GM08714 (cell line): ENCODE results near the gene GOLGA6L26.
"Not testable (repeated sequence)": the region's sequence is repeated elsewhere in the genome, so short reads cannot be mapped to it uniquely, and the experiment has no call there.

Experiments
- H3K4me3 ChIP-seq: fragments of 200-500 bp; sonication (Bioruptor generic); 2 replicates; pipeline ENCODE4 v1.5.1; 2014; ENCODE audit warnings: mild to moderate bottlenecking, low read length, inconsistent platforms
- ZNF274 ChIP-seq: IDR thresholded peaks from 2 replicates; pipeline ENCODE4 v1.6.1; 2012; ENCODE audit warnings: mild to moderate bottlenecking, low read depth, low read length

The GOLGA6L26 gene, protein sequence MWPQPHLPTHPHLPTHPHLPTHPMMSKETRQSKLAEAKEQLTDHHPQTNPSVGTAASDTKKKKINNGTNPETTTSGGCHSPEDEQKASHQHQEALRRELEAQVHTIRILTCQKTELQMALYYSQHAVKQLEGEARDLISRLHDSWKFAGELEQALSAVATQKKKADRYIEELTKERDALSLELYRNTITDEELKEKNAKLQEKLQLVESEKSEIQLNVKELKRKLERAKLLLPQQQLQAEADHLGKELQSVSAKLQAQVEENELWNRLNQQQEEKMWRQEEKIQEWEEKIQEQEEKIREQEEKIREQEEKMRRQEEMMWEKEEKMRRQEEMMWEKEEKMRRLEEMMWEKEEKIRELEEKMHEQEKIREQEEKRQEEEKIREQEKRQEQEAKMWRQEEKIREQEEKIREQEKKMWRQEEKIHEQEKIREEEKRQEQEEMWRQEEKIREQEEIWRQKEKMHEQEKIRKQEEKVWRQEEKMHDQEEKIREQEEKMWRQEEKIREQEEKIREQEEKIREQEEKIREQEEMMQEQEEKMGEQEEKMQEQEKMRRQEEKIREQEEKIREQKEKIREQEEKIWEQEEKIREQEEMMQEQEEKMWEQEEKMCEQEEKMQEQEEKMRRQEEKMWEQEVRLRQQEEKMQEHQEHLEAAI

DNA sequence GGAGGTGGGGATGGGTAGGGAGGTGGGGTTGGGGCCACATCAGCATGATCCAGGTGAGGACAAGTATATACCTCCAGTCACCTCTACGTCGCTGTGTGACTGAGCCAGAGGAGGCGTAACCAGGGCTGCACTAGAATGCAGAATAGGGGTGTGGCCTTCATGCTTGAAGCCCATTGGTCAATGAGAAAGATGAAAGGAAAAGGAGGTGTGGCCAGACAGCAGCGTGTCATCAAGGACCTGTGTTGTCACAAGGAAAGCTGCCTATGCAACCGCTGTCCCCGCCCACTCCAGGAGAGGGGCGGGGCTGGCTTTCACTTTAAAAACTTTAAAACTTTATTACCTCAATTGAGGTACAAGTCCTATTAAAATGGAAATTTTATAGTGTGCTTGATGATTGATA lies at the start of gene GOLGA6L26:
GOLGA6L26 (minus strand) TSS at position 101 of the 400 bp plus-strand sequence; CDS start at position 40, 61 bp downstream.
- H3K4me3 ChIP-seq, result not testable (repeated sequence)

DNA sequence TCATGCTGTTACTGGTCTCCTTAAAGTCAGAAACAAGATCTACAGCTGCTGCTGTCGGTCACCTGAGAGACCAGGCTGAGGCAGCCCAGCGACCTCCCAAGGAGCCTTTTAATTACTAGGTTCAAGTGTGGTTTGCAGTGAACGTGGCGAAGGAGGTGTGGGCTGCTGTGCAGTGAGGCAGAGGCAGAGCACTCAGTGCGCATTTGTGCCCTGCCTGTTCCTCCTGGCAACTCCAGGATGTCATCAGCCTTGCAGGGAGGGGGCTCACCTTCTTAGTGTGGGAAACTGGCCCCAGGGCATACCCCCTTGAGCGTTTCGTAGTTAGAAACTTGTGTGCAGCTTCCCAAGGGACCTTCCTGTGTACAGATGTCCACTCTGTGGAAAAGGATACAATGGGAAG lies 47.2 kb upstream of the GOLGA6L26 start:
- H3K4me3 ChIP-seq, result not testable (repeated sequence)

DNA sequence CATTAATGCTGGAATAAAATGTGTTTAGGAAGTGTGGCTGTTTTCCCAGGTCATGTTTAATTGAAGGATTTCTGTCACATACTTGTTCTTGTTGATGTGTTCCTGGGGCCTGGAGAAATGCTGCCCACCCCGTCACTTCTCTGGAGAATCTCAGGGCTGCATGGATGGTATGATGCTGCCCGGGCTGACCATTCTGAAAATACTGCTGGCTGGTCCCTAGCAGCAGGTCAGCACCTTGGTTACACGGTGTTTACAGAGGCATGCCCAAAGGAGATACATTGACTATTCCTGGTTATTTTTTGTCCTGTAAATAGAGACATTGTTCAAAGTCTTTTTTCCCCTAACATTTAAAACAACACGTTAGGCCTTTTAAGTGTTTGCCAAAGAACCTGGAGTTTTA lies 46.7 kb upstream of the GOLGA6L26 start:
- H3K4me3 ChIP-seq, result not testable (repeated sequence)

DNA sequence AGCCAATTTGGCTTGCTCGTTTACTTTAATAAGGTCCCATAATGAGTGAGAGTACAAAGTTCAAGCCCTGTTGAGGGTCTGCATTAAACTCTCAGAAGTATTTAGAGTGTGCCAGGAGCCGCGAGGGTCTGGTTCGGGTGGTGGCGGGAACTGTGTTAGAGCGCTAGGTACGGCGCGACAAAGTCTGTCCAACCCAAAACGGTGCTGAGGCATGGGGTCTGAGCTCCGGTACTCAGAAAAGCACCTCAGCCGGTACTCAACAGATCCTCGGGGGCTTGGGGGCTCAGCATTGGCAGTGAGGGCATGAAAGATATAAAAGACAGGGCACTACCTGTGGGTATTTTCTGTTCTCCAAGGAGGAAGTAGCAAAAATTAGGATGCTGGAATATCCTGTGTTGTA lies 45.0 kb upstream of the GOLGA6L26 start:
- not testable (repeated sequence) for H3K4me3 ChIP-seq

DNA sequence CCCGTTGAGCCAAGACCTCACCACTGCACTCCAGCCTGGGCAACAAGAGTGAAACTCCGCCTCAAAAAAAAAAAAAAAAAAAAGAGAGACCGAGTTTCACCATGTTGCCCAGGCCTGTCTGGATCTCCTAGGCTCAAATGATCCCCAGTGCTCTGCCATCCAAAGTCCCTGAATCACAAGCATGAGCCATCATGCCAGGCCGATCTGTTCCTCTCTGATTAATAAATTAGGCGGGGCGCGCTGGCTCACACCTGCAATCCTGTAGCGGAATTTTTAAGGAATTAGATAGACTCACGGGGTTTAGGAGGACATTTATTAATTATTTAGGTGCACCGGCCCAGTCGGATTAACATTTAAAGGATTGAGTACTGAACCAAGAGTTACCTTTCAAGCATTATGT lies 40.2 kb upstream of the GOLGA6L26 start:
- H3K4me3 ChIP-seq, result not testable (repeated sequence)

DNA sequence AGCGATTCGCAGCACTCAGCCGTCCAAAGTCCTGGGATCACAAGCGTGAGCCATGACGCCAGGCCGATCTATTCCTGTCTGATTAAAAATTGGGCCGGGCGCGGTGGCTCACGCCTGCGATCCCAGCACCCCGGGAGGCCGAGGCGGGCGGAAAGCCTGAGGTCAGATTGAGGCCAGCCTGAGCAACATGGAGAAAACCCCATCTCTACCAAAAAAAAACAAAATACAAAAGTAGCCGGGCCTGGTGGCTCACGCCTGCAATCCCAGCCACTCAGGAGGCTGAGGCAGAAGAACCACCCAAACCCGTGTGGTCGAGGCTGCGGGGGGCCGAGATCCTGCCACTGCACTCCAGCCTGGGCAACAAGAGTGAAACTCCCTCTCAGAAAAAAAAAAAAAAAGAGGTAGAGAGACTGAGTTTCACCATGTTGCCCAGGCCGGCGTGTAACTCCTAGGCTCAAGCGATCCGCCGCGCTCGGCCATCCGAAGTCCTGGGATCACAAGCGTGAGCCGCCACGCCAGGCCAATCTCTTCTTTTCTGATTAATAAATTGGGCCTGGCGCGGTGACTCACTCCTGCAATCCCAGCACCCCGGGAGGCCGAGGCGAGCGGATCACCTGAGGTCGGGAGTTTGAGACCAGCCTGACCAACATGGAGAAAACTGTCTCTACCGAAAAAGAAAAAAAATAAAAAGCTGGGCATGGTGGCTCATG lies 39.0 kb upstream of the GOLGA6L26 start:
- not testable (repeated sequence) for H3K4me3 ChIP-seq

DNA sequence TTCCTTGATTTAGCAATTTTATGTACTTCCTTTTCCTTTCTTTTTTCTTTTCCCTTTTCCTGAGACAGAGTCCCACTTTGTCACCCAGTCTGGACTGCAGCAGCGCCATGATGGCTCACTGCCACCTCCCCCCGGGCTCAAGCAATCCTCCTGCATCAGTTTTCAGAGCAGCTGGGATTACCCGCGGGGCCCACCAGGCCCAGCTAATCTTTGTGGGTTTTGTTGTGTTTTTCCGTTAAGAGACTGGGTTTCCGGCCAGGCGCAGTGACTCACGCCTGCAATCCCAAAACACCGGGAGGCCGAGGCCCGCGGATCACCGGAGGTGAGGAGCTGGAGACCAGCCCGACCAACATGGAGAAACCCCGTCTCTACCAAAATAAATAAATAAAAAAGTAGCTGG lies 38.3 kb upstream of the GOLGA6L26 start:
- H3K4me3 ChIP-seq, result no peak overlapping the region
- TF ChIP-seq ZNF274, result no peak

DNA sequence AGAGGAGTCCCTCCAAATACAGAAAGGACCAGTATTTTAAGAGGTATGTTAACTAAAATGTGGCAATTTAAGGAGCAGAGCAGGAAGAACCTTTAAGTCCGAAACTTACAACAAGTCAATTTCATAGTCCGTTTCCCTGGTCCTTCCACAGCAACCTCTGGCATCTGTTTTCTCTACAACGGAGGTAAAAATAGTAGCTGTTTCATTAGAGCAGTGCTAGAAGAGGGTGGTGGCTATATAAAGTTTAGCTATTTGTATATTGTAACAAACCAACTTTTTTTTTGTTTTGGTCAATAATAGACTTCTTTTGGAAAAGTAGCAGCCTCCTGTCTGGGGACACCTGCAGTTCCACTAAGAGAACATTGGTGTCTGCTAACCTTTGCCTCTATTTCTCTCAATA lies 37.9 kb upstream of the GOLGA6L26 start:
- H3K4me3 ChIP-seq, result not testable (repeated sequence)

DNA sequence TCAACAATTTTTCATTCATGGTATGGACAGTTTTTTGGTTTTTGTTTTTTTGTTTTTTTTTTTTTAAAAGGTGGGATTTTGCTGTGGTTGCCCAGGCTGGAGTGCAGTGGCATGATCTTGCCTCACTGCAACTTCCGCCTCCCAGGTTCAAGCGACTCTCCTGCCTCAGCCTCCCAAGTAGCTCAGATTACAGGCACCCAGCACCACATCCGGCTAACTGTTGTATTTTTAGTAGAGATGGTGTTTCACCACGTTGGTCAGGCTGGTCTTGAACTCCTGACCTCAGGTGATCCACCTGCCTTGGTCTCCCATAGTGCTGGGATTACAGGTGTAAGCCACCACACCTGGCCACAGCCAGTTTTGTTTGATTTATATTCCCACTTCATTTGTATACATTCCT lies 37.1 kb upstream of the GOLGA6L26 start:
- not testable (repeated sequence) for H3K4me3 ChIP-seq

DNA sequence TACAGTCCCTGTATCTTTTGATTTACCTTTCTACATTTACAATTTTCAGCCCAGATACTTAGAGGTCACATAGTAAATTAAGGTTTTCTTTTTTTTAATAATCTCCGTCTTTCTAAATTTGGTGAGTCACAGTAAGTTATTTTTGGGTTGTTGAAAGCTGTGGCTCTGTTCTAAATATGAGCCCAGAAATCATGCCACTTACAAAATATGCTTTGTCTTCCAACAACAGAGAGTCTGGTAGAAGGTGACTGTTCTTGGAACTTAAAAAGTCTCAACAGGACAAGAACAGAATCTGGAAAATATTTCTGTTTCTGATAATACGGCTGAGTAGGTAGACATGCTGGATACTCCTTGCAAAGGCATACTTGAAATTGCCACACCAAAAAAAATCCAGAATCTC lies 36.6 kb upstream of the GOLGA6L26 start:
- no peak for TF ChIP-seq ZNF274
- no peak overlapping the region for H3K4me3 ChIP-seq

DNA sequence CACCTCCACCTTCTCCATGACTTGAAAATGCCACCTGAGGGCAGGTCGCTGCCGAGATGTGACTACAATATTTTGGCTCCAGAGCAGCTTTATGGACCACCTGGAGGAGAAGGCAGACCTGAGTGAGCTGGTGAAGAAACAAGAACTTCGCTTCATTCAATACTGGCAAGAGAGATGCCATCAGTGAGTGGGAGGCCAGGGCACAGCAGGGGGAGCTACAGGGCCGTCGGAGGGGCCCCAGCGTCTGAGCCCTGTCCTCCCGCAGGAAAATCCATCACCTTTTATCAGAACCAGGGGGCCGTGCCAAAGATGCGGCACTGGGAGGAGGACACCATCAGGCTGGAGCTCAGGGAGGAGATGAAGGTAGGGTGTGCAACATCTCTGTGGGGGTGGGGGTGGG lies 30.3 kb upstream of the GOLGA6L26 start:
- not testable (repeated sequence) for H3K4me3 ChIP-seq

DNA sequence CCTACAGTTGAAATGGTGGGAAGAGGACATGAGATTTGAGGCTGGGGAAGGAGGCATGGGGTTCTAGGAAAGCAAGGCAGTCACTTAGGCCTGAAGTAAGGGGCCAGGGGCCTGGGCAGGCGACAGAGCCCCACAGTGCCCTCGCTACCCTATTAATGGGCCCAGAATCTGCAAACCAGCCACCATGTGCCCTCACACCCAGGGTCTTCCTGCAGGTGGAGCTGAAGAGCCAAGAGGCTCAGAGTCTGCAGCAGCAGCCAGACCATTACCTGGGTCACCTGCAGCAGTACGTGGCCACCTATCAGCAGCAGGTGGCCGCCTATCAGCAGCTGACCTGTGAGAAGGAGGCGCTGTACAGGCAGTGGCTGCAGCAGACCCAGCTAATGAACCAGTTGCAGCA lies 28.6 kb upstream of the GOLGA6L26 start:
- H3K4me3 ChIP-seq, result not testable (repeated sequence)

DNA sequence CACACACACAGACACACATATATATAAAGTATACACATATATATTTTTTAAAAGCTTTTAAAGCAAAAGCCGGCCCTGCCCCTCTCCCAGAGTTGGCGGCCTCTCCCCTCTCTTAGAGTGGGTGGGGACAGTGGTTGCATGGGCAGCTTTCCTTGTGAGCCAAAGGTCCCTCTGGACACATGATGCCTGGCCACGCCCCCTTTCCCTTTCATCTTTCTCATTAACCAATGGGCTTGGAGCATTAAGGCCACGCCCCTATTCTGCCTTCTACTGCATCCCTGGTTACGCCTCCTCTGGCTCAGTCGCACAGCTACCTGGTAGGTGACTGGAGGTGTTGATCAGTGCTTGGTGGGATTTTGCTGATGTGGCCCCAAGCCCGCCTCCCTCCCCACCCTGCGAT lies 20.5 kb upstream of the GOLGA6L26 start, which contains the start of gene GOLGA8S:
GOLGA8S (plus strand) TSS at position 301 of the 400 bp plus-strand sequence; CDS start at position 363, 62 bp downstream.
- H3K4me3 ChIP-seq, result not testable (repeated sequence)

DNA sequence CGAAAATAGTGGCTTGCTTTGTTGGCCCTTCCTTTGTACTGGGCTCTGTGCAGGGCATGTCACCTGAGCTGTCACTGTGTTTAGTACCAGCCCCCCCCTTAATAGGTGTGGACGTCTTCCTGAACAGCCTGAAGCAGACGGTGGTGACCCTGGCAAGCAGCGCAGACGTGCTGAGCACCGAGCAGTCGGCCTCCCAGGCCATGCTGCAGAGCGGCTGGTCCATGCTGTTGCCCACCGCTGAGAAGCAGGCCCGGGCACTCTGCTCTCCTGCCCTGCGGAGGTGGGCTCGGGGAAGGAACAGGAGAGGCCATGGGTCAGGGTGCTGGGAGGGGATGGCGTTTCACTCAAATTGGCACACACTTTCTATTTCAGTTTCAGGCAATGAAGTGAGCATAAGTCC lies 22.8 kb downstream of the GOLGA6L26 start:
- H3K4me3 ChIP-seq, result not testable (repeated sequence)

DNA sequence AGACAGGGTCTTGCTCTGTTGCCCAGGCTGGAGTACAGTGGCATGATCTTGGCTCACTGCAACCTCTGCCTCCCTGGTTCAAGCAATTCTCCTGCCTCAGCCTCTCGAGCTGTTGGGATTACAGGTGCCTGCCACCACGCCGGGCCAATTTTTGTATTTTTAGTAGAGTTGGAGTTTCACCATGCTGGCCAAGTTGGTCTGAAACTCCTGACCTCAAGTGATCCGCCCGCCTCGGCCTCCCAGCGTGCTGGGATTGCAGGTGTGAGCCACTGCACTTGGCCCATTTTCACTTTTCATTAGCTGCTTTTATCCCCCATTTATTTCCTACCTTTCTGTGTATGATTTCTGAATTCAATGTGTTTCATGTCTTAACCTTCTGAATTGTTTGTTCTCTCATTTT lies 28.1 kb downstream of the GOLGA6L26 start:
- not testable (repeated sequence) for H3K4me3 ChIP-seq

DNA sequence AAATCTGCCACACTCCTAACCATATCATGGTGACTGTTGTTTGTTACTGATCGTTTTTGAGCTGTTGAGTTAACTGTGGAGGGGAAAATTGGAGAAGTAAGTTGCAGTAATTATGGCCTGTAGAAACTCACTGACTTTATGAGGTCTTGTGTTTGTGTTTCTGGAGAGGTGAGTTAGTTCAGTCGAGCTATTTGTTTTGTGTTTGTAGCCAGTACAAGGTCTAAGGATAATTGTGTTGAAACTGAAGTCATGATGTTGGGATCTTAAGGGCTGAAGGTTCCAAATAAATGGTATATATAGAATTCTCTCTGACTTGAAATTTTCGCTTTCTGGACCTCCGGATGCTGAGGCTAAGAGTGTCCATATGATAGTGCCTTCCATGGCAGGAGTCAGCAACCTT lies 29.2 kb downstream of the GOLGA6L26 start:
- H3K4me3 ChIP-seq, result not testable (repeated sequence)

DNA sequence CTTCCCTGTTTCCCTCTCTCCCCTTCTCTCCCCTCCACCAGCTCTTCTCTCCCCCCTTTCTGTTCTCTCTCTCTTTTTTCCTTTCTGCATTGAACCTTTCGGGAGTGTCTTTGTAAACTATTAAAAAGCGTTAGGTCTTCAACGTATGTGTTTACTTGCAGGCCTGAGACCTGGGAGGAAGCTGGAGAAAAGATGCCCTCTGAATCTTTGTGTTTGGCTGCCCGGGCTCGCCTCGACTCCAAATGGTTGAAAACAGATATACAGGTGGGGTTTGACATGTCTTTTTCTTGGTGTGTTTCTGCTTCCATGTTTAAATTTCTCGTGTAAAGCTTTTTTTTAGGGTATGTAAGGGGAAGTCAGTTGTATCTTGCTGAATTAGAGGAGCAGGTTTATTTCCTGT lies 29.7 kb downstream of the GOLGA6L26 start:
- H3K4me3 ChIP-seq, result peak overlapping the region; percentile 75; the same call in 1 of the 2 replicates

DNA sequence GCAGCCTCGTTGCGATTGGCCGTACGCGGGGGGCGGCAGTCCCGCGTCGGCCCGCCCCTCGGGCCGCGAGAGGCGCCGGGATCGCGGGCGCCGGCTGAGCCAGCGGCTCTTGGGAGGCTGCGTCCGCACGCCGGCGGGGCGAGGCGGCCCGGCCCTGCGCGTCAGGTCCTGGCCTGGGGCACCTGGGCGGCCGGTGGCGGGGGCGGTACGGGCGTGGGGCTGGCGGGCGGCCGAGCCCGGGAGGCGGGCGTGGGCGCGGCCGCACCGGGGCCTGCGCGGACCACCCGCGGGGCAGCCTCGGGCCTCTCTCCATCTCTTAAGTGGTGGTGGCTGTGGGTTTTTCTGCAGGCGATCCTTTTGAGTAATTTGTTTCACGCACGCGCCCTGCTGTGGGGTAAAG lies 30.3 kb downstream of the GOLGA6L26 start:
- peak overlapping the region; percentile 75; the same call in 1 of the 2 replicates for H3K4me3 ChIP-seq

DNA sequence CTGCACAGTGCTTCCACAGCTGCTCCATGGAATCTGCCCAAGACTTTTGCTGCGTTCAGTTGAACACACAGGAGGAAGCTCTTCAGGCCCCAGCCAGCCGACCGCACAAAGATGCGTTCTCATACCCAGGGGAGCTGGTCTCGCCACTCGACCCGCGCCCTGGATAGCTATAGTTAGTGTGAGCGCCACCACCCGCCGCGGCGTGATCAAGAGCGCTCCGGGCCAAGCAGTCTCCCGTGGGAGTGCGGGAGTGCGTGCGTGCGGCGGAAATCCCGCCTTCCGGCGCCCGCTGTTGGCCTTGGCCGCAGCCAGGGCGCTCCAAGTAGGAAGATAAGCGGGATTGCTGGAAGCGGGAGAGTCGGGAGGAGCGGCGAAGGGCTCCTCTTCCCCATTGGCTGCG lies 30.8 kb downstream of the GOLGA6L26 start:
- not testable (repeated sequence) for H3K4me3 ChIP-seq
